Myocyte (in vitro differentiated cells): ENCODE measurements around the gene ZNF260. TPM values are rescaled to one million over a fixed set of nuclear protein-coding genes. Genes with fewer than 3 reads are reported as not detected.
"Not testable (repeated sequence)": the region's sequence is repeated elsewhere in the genome, so short reads cannot be mapped to it uniquely, and the experiment has no call there.

Source experiments
- DNase-seq: peaks from one replicate; pipeline ENCODE4 v3.0.0-alpha.2; 2012; ENCODE audit warnings: low read depth
- total RNA-seq: library from RNA; depleted of rRNA; stranded (reverse); fragments of >200 nt; gene quantifications from 2 replicates; pipeline ENCODE4 v1.2.3, GENCODE V29; 2014

Gene ZNF260
- total RNA-seq, 1 donor from 2014 or later, result 15.2 TPM

DNA sequence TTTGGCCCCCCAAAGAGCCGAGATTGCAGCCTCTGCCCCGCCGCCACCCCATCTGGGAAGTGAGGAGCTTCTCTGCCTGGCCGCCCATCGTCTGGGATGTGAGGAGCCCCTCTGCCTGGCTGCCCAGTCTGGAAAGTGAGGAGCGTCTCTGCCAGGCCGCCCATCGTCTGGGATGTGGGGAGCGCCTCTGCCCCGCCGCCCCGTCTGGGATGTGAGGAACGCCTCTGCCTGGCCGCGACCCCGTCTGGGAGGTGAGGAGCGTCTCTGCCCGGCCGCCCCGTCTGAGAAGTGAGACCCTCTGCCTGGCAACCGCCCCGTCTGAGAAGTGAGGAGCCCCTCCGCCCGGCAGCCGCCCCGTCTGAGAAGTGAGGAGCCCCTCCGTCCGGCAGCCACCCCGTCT is 37.2 kb downstream of the ZNF260 start:
- not testable (repeated sequence) for DNase-seq

DNA sequence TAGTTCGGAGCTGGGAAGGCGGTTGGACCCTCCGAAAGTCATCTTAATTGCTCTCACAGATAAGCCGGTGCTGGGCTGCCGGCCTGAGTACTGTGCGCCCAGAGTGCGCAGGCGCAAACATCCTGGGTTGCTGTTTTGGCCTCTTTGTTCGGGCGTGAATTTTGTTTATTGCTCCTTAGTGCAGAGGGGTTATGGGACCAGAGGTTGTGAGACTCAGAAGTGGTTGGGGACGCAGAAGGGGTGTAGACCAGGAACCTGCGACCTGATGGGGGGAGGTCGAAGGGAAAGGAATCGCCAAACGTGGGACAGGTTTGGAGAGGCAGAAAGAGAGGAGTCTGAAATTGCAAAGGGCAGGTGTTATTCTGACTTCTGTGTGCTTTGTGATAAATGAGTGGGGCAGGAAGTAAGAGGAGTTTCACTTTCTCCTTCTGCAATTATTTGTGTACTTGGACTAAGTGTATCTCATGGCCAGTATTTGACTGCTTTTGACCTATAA is 38.1 kb downstream of the ZNF260 start:
- no peak for DNase-seq

DNA sequence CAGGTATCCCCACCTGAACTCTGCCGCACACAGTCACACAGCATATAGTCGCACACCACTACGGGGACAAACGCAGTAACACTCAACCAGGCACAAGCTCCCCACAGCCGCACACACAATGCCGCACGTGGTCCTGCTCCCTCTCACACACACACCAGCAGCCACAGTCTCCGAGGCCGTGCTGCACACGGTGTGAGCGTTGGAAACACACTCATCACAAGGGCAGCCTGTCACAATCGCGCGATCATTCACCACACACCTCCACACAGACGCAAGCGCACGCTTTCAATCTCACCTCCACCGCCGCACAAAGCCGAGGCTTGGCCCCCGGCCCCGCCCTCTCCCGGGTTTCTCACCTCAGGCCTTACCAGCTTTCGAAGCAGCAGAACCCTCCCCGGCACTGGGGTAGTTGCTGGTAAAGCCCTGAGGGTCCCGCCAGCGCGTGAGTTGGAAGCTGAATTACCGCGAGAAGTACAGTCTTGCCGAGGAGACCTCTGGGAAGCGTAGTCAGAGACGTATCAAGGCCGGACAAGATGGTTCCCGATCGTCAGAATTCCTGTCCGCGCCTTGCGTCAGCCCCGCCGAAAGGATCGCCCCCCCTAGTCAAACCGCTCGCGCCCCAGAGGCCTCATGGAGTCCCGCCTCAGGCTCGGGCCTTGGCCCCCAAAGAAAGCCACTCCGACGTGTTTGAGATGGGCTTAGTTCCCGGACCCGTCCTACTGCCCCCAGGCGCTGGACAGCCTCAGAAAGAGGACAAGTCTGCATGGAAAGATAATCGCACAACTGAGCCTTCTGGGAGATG is 38.8 kb downstream of the ZNF260 start, which contains the start of gene ZNF566:
TSS of gene ZNF566 (minus strand) at position 444 of the 802 bp plus-strand sequence. CDS start 13,004 bp downstream, outside the sequence.
- peak; percentile 97 for DNase-seq

DNA sequence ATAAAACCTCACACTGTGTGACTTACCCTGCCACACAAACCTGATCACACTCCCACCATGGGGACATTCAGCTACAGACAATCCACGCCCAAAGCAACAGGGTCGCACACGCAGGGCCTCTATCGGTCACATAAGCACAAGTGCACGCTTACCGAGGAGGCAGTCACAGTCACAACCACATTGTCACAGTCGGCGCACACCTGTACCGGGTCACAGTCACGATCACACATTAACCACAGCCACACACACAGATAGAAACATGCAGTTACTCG is 39.3 kb downstream of the ZNF260 start:
- peak; percentile 16 for DNase-seq

DNA sequence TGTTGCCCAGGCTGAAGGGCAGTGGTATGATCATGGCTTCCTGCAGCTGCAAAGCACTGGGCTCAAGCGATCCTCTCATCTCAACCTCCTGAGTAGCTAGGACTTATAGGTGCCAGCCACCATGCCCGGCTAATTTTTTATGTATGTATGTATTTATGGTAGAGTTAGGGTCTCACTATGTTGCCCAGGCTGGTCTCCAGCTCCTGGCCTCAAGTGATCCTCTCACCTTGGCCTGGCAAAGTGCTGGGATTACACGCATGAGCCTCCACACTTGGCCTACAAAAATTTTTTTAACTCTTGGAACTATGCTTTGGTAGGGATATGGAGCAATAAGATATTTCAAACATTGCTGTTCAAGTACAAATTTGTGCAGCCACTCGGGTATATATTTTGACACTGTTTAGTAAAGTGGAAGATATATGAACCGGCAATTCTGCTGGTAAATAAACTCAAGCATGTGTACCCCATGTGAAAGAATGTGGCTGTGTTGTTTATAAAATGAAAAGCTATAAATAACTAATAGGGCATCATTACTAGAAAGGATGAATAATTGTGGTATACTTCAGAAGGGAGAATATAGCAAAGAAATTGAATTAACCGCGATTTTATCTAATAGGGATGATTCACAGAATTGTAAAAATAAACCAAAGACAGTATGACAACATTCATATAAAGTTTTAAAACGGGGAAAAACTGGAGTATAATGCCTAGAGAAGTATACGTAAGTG is 39.8 kb downstream of the ZNF260 start:
- DNase-seq, result no peak

DNA sequence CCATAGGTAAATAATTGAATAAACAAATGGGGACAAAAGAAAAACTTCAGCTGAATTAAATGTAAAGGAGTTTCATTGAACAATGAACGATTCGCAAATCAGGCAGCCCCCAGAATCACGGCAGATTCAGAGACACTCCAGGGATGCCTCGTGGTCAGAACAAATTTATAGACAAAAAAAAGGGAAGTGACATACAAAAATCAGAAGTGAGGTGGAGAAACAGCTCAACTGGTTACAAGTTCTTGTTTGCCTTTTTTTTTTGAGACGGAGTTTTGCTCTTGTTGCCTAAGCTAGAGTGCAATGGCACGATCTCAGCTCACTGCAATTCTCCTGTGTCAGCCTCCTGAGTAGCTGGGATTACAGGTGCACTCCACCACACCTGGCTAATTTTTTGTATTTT is 44.4 kb downstream of the ZNF260 start:
- no peak for DNase-seq

DNA sequence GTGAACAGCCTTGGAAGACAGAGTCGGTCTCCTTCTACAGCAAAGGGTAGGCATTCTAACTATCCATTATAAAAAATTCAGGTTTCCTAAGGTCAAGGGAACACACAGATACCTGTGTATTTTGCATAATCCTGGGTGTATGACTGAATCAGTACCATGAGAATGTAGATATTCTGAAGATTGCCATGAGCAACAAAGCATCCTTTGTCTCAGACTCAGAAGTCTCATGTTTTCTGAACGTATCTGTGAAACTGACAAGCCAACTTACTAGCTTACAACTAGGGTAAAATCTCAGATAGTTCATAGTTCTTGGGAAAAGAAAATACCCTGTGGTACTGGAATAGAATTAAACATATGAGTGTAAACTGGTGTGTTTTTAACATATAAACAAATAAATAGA is 45.2 kb downstream of the ZNF260 start:
- no peak for DNase-seq

Other genes with a start within 250 kb of the ZNF260 start
- 2.5 and 4.8 TPM in 2 replicates for gene ZFP14, start 149.1 kb downstream of the ZNF260 start, total RNA-seq
- gene ZFP82, start 109.6 kb downstream of the ZNF260 start, total RNA-seq, result 2.2 and 3.1 TPM in 2 replicates
- gene ZNF566, start 38.7 kb downstream of the ZNF260 start, total RNA-seq, result 12.5 and 15.6 TPM in 2 replicates
- 13.0 and 15.9 TPM in 2 replicates for gene ZNF529, start 45.0 kb upstream of the ZNF260 start, total RNA-seq
- gene ZNF382, start 77.0 kb upstream of the ZNF260 start, total RNA-seq, result 4.9 and 5.2 TPM in 2 replicates
- 11.1 and 11.8 TPM in 2 replicates for gene ZNF461, start 138.6 kb upstream of the ZNF260 start, total RNA-seq
- gene ZNF567, start 159.3 kb upstream of the ZNF260 start, total RNA-seq, result 4.5 and 5.4 TPM in 2 replicates
- gene ZNF850, start 244.5 kb upstream of the ZNF260 start, total RNA-seq, result 2.7 and 4.2 TPM in 2 replicates